Gastrocnemius medialis (tissue), 4 donors: ENCODE results near the gene HAGHL.

Experiments used
- CTCF ChIP-seq, 5 experiments: fragments of 450-650 bp in 3 of 5; fragments of 200-600 bp in 2 of 5; sonication (generic) in 2 of 5; IDR thresholded peaks in 4 of 5; conservative IDR thresholded peaks in 1 of 5; 1 replicate in 4 of 5; 2 replicates in 1 of 5; pipeline ENCODE4 v1.5.1; 2016 to 2019; ENCODE audit warnings: antibody characterized with exemption in 5 of 5, mild to moderate bottlenecking in 3 of 5, moderate library complexity in 3 of 5
- POLR2A ChIP-seq, 2 donors: fragments of 450-650 bp; IDR thresholded peaks; one replicate each; pipeline ENCODE4 v1.6.1; 2017; ENCODE audit warnings: antibody characterized with exemption in 2 of 2, mild to moderate bottlenecking in 2 of 2, moderate library complexity in 2 of 2

- no peak for TF ChIP-seq CTCF (IDR thresholded peaks at IDR 0.05 in 4 of 5, conservative IDR thresholded peaks at IDR 0.05 in 1 of 5)
- no peak for TF ChIP-seq POLR2A (IDR thresholded peaks at IDR 0.05)
These were observed 42.4 kb downstream of the HAGHL start for GRCh38 chr16:769184-769784.
